OCI-LY7 (cell line): ENCODE measurements around the gene C1orf159. TPM values are rescaled to one million over a fixed set of nuclear protein-coding genes. Genes with fewer than 3 reads are reported as not detected.

Experiments
- BruUV-seq: library from RNA; stranded (reverse); fragments of 400-500 nt; replicated peaks from 2 replicates; lab custom pipeline; 2021; lab: Mats Ljungman, UMichigan
- CTCF ChIA-PET: fragments of 300-600 bp; sonication (Branson Sonifier 250); formaldehyde crosslinking; loops from one replicate; lab custom pipeline; 2022; ENCODE audit warnings: antibody characterized with exemption; ENCODE audit not compliant: unreplicated experiment; lab: Charles Lee
- POLR2A ChIA-PET: fragments of 300-600 bp; sonication (Branson Sonifier 250); formaldehyde crosslinking; loops from one replicate; lab custom pipeline; 2022; ENCODE audit warnings: antibody characterized with exemption; lab: Charles Lee
- DNase-seq: peaks from one replicate; pipeline ENCODE4 v3.0.0-alpha.2; 2015; ENCODE audit warnings: low spot score
- H2AFZ ChIP-seq: fragments of 200-600 bp; sonication (generic), shearing (Covaris generic); 2 replicates; pipeline ENCODE4 v1.6.1; 2014; ENCODE audit warnings: mild to moderate bottlenecking, antibody characterized with exemption, low read length, moderate library complexity
- H3K27ac ChIP-seq: fragments of 200-600 bp; sonication (generic); 2 replicates; pipeline ENCODE4 v1.5.1; 2014; ENCODE audit warnings: mixed run types, low read depth, mild to moderate bottlenecking, moderate library complexity, low read length, inconsistent platforms; ENCODE audit not compliant: poor library complexity, severe bottlenecking
- H3K36me3 ChIP-seq: fragments of 200-600 bp; sonication (generic); 2 replicates; pipeline ENCODE4 v1.6.1; 2014; ENCODE audit warnings: mild to moderate bottlenecking, antibody characterized with exemption, low read length, moderate library complexity, mixed read lengths; ENCODE audit not compliant: insufficient read depth
- H3K4me1 ChIP-seq: fragments of 200-600 bp; sonication (generic); 2 replicates; pipeline ENCODE4 v1.5.1; 2014; ENCODE audit warnings: mild to moderate bottlenecking, low read length; ENCODE audit not compliant: insufficient read depth, poor library complexity, severe bottlenecking
- H3K4me2 ChIP-seq: fragments of 200-600 bp; sonication (generic); 2 replicates; pipeline ENCODE4 v1.6.1; 2014; ENCODE audit warnings: mild to moderate bottlenecking, low read length
- H3K4me3 ChIP-seq: fragments of 200-600 bp; sonication (generic); 2 replicates; pipeline ENCODE4 v1.5.1; 2014; ENCODE audit warnings: mild to moderate bottlenecking, low read depth, low read length; ENCODE audit not compliant: poor library complexity, severe bottlenecking
- H3K79me2 ChIP-seq: fragments of 200-600 bp; sonication (generic); 2 replicates; pipeline ENCODE4 v1.6.1; 2016; ENCODE audit warnings: low read depth, mild to moderate bottlenecking, low read length, moderate library complexity, mixed read lengths; ENCODE audit not compliant: insufficient read depth
- H3K9me2 ChIP-seq: fragments of 200-600 bp; sonication (generic); 2 replicates; pipeline ENCODE4 v1.6.1; 2016; ENCODE audit warnings: mild to moderate bottlenecking, low read length, mixed read lengths; ENCODE audit not compliant: insufficient read depth
- H3K9me3 ChIP-seq: fragments of 200-600 bp; sonication (generic); 2 replicates; pipeline ENCODE4 v1.6.1; 2014; ENCODE audit warnings: mild to moderate bottlenecking, mixed run types, low read length, mixed read lengths
- H4K20me1 ChIP-seq: fragments of 200-600 bp; sonication (generic); 2 replicates; pipeline ENCODE4 v1.6.1; 2014; ENCODE audit warnings: mild to moderate bottlenecking, antibody characterized with exemption, low read length, moderate library complexity, mixed read lengths; ENCODE audit not compliant: insufficient read depth
- EZH2phosphoT487 ChIP-seq: fragments of 200-600 bp; sonication (generic); IDR thresholded peaks from 2 replicates; pipeline ENCODE4 v1.6.1; 2018; ENCODE audit warnings: low read depth, borderline replicate concordance, mild to moderate bottlenecking, mixed run types, antibody characterized with exemption, low read length, moderate library complexity, mixed read lengths
- intact Hi-C: fragments of 100-400 bp; cut with micrococcal nuclease; formaldehyde crosslinking; loops from one replicate; pipeline ENCODE4 v1.10.0; 2022; ENCODE audit not compliant: unreplicated experiment
- total RNA-seq, 2 experiments: library from RNA; depleted of rRNA in 1 of 2; stranded (reverse); fragments of >200 nt in 1 of 2; shearing (Covaris generic) in 1 of 2; gene quantifications; 2 replicates each; pipeline ENCODE4 v1.2.3, GENCODE V29; 2014 to 2022
- TF ChIP-seq, protein P1 (sequence below): fragments of 200-600 bp; sonication (generic); conservative IDR thresholded peaks from 2 replicates; pipeline ENCODE4 v1.5.1; 2014; ENCODE audit warnings: mild to moderate bottlenecking, antibody characterized with exemption, low read length, moderate library complexity, mixed read lengths

The C1orf159 gene
- total RNA-seq, 2 experiments from 2014 or later, result 24.5 to 27.6 TPM

DNA sequence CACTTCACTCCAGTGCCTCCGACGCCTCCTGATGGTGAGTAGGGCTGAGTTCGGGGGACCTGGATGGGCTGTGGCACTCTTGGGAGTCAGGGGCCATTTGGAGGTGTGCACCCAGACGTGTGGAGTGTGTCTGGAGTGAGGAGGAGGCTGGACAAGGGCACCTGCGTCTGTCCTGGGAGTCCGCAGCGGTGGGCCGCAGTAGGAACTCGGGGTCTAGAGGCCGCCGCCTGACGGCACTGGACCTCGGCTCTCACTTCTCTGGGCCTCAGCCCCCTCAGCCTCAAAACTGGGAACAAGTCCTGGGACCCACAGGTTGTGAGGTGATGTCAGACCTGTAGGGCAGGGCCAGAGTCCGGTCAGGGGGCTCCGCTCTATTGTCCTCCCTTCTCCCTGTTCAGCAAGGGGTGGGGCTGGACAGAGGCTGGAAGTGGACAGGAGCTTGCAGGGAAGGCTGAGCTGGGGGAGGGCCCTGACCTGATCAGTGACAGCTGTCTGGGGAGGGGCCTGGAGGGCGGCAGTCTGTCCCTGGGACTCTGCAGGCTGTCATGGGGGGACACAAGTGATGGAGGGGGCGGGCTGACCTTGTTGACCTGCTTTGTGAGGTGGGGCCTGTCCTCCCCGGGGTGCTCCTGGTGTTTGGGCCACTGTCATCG is 80.5 kb downstream of the C1orf159 start:
- ChIA-PET CTCF (no interaction called here), POLR2A (interaction anchor here (0.5 kb wide), 1 partner anchor 238 kb away, joined by 6 read pairs; the partner anchor contains the start of gene UBE2J2)
- BruUV-seq, result no TSS peak
- Histone ChIP-seq H3K4me3 (no peak overlapping the region), H3K27ac (no peak overlapping the region), H4K20me1 (no peaks in the 10 kb centered on the region), H2AFZ (no peak overlapping the region), H3K36me3 (no peaks in the 10 kb centered on the region), H3K9me2 (no peaks in the 10 kb centered on the region), H3K4me1 (peaks cover 34% of the 10 kb centered on the region), H3K79me2 (no peaks in the 10 kb centered on the region), H3K9me3 (no peaks in the 10 kb centered on the region), H3K4me2 (no peak overlapping the region)
- no peak for TF ChIP-seq EZH2phosphoT487
- TF ChIP-seq, protein P1, sequence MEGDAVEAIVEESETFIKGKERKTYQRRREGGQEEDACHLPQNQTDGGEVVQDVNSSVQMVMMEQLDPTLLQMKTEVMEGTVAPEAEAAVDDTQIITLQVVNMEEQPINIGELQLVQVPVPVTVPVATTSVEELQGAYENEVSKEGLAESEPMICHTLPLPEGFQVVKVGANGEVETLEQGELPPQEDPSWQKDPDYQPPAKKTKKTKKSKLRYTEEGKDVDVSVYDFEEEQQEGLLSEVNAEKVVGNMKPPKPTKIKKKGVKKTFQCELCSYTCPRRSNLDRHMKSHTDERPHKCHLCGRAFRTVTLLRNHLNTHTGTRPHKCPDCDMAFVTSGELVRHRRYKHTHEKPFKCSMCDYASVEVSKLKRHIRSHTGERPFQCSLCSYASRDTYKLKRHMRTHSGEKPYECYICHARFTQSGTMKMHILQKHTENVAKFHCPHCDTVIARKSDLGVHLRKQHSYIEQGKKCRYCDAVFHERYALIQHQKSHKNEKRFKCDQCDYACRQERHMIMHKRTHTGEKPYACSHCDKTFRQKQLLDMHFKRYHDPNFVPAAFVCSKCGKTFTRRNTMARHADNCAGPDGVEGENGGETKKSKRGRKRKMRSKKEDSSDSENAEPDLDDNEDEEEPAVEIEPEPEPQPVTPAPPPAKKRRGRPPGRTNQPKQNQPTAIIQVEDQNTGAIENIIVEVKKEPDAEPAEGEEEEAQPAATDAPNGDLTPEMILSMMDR, result no peak
- no peak for DNase-seq
- intact Hi-C loops, result loop anchor here (10.0 kb wide), 2 partner anchors 51 to 199 kb away; partner anchors contain the start of genes B3GALT6, PERM1 and SDF4

GRCh38 chr1:1034439-1034781 is 81.5 kb downstream of the C1orf159 start:
- H3K27ac ChIP-seq, result no peak overlapping the region
- no peaks in the 10 kb centered on the region for H4K20me1 ChIP-seq
- no peak overlapping the region for H3K4me2 ChIP-seq
- H2AFZ ChIP-seq, result no peak overlapping the region
- H3K9me3 ChIP-seq, result no peaks in the 10 kb centered on the region
- TF ChIP-seq, protein P1, result no peak
- no peak for TF ChIP-seq EZH2phosphoT487
- no peaks in the 10 kb centered on the region for H3K79me2 ChIP-seq
- H3K4me3 ChIP-seq, result no peak overlapping the region
- no peaks in the 10 kb centered on the region for H3K36me3 ChIP-seq
- ChIA-PET POLR2A (no interaction called here), CTCF (no interaction called here)
- no TSS peak for BruUV-seq
- H3K4me1 ChIP-seq, result peaks cover 30% of the 10 kb centered on the region
- no peak for DNase-seq
- no peaks in the 10 kb centered on the region for H3K9me2 ChIP-seq
- intact Hi-C loops, result loop anchor here (5.0 to 10.0 kb wide), 3 partner anchors 50 to 273 kb away; partner anchors contain the start of genes ACAP3, B3GALT6, PERM1 and PUSL1
